ENCODE measurements around the gene CFAP74. TPM values are rescaled to one million over a fixed set of nuclear protein-coding genes. Genes with fewer than 3 reads are reported as not detected.
"Not testable (repeated sequence)": the region's sequence is repeated elsewhere in the genome, so short reads cannot be mapped to it uniquely, and the experiment has no call there.

Gene CFAP74
- total RNA-seq, 1 donor from 2014 or later = not detected

DNA sequence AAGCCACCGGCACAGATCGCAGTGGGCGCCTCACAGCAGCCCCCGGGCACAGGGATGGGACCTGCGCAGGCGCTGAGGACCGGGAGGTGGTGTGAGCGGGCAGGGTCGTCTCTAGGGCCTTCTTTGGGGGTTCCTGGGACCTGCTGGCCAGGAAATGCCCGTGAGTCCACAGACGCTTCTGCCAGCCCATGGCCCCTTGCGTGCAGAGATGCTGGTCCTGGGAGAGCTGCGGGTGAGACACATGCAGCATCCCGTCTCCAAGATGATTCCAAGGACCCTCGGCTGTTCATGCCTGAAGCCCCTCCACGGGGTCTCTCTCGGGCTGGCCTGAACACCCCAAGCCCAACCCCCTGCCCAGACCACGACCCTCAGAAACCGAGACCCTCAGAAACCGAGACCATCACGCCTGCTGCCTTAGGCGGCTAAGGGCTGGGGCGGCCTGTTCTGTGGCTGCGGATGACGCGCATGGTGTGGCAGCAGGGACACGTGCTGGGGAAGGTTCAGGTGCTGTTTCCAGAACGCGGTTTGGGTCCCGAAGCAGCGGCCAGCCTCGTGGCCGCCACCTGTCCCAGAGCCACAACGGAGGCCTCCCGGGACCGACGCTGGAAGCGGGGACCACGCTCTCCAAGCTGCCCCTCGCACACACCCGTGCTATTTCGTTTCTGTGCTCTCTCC lies 23.0 kb downstream of the CFAP74 start:
- H3K27me3 Mint-ChIP-seq = peaks cover under 1% of the 10 kb centered on the region
- H3K4me1 Mint-ChIP-seq = no peaks in the 10 kb centered on the region
- no peak for DNase-seq
- H3K36me3 Mint-ChIP-seq (ENCODE audit: low read depth) = no peaks in the 10 kb centered on the region
- ChIA-PET CTCF (no interaction called here), POLR2A (no interaction called here)
- no peaks in the 10 kb centered on the region for H3K9me3 Mint-ChIP-seq
- no peak overlapping the region for H3K27ac Mint-ChIP-seq
- no peak overlapping the region for H3K4me3 Mint-ChIP-seq
- no peak for ATAC-seq (ENCODE audit: low read depth)
- intact Hi-C loops (cut with micrococcal nuclease) = no loop called here
- TF ChIP-seq, protein P1, sequence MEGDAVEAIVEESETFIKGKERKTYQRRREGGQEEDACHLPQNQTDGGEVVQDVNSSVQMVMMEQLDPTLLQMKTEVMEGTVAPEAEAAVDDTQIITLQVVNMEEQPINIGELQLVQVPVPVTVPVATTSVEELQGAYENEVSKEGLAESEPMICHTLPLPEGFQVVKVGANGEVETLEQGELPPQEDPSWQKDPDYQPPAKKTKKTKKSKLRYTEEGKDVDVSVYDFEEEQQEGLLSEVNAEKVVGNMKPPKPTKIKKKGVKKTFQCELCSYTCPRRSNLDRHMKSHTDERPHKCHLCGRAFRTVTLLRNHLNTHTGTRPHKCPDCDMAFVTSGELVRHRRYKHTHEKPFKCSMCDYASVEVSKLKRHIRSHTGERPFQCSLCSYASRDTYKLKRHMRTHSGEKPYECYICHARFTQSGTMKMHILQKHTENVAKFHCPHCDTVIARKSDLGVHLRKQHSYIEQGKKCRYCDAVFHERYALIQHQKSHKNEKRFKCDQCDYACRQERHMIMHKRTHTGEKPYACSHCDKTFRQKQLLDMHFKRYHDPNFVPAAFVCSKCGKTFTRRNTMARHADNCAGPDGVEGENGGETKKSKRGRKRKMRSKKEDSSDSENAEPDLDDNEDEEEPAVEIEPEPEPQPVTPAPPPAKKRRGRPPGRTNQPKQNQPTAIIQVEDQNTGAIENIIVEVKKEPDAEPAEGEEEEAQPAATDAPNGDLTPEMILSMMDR (IDR thresholded peaks at IDR 0.05) = no peak

DNA sequence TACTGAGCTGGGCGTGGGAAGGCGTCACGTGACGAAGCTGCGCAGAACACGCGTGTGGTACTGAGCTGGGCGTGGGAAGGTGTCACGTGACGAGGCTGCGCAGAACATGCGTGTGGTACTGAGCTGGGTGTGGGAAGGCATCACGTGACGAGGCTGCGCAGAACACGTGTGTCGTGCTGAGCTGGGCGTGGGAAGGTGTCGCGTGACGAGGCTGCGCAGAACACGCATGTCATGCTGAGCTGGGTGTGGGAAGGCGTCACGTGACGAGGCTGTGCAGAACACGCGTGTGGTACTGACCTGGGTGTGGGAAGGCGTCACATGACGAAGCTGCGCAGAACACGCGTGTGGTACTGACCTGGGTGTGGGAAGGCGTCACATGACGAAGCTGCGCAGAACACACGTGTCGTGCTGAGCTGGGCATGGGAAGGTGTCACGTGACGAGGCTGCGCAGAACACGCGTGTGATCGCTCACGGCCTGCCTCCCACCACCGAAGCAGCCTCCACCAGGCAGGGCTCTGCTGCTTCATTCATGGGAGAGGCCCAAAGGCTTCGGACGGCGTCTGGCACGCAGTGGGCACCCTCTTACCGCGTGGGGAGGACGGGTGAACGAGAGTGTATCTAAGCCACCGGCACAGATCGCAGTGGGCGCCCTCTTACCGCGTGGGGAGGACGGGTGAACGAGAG lies 24.0 kb downstream of the CFAP74 start:
- Mint-ChIP-seq H3K4me3 (no peak overlapping the region), H3K27me3 (peaks cover 4% of the 10 kb centered on the region), H3K27ac (no peak overlapping the region), H3K4me1 (no peaks in the 10 kb centered on the region), H3K36me3 (ENCODE audit: low read depth) (no peaks in the 10 kb centered on the region), H3K9me3 (no peaks in the 10 kb centered on the region)
- ATAC-seq (ENCODE audit: low read depth) (no peak), DNase-seq (no peak)
- intact Hi-C loops (cut with micrococcal nuclease) = no loop called here
- ChIA-PET CTCF (no interaction called here), POLR2A (no interaction called here)
- TF ChIP-seq, protein P1 (IDR thresholded peaks at IDR 0.05) = no peak

DNA sequence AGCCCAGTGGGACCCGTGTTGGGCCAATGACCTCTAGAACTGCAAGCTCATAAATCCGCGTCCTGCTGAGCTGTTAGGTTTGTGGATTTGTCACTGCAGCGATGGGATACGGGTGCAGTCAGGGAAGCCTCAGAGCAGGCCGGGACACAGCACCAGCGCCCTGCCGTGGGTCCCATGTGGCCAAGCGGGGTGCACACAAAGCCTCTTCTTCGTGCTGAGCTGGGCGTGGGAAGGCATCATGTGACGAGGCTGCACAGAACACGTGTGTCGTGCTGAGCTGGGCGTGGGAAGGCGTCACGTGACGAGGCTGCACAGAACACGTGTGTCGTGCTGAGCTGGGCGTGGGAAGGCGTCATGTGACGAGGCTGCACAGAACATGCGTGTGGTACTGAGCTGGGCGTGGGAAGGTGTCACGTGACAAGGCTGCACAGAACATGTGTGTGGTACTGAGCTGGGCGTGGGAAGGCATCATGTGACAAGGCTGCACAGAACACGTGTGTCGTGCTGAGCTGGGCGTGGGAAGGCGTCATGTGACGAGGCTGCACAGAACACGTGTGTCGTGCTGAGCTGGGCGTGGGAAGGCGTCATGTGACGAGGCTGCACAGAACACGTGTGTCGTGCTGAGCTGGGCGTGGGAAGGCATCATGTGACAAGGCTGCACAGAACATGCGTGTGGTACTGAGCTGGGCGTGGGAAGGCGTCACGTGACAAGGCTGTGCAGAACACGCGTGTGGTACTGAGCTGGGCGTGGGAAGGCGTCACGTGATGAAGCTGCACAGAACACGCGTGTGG lies 24.7 kb downstream of the CFAP74 start:
- POLR2A ChIA-PET; DNase-seq; H3K27ac Mint-ChIP-seq; H3K4me1 Mint-ChIP-seq; ATAC-seq (ENCODE audit: low read depth); H3K4me3 Mint-ChIP-seq; CTCF ChIA-PET; H3K9me3 Mint-ChIP-seq; intact Hi-C loops (cut with micrococcal nuclease); H3K36me3 Mint-ChIP-seq (ENCODE audit: low read depth); H3K27me3 Mint-ChIP-seq: not testable (repeated sequence)

DNA sequence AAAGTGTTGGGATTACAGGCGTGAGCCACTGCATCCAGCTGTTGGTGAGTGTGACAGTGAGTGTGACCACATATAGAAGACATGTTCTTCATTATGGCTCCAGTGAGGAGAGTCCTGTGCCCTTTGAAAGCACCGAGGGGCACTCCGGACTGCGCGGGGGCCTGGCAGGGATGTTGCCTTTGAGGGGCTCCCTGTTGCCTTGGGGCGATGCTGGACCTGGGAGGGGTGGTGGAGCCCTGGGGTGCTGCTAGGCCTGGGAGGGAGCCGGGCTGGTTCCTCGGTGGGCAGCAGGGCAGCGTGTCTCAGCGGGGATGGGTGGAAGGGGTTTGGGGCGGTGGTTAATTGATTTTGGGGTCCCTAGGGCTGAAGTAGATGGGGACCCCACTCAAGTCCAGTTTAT lies 25.5 kb downstream of the CFAP74 start:
- ChIA-PET CTCF (no interaction called here), POLR2A (no interaction called here)
- Mint-ChIP-seq H3K9me3 (no peaks in the 10 kb centered on the region), H3K27me3 (peaks cover 8% of the 10 kb centered on the region), H3K36me3 (ENCODE audit: low read depth) (no peaks in the 10 kb centered on the region), H3K4me1 (no peaks in the 10 kb centered on the region), H3K4me3 (no peak overlapping the region), H3K27ac (no peak overlapping the region)
- intact Hi-C loops (cut with micrococcal nuclease) = no loop called here
- TF ChIP-seq, protein P1 (IDR thresholded peaks at IDR 0.05) = no peak
- ATAC-seq (ENCODE audit: low read depth) (no peak), DNase-seq (no peak)

DNA sequence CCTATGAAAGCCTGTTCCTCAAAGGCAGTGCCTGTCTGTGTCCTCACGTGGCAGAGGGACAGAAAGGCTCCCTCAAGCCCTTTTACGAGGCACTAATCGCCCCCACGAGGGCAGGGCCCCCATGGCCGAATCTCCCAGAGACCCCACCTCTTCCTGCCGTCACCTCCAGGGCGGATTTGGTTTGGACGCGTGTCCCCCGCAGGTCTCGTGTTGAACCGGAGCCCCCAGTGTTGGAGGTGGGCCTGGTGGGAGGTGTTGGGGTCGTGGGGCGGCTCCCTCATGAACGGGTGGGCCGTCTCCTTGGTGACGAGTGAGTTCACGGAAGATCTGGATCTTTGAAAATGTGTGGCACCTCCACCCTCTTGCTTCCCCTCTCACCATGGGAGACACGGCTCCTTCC lies 27.6 kb downstream of the CFAP74 start:
- H3K4me3 Mint-ChIP-seq = no peak overlapping the region
- TF ChIP-seq, protein P1 (IDR thresholded peaks at IDR 0.05) = no peak
- H3K27ac Mint-ChIP-seq = no peak overlapping the region
- H3K36me3 Mint-ChIP-seq (ENCODE audit: low read depth) = no peaks in the 10 kb centered on the region
- H3K4me1 Mint-ChIP-seq = no peaks in the 10 kb centered on the region
- H3K27me3 Mint-ChIP-seq = peaks cover 9% of the 10 kb centered on the region
- CTCF ChIA-PET = no interaction called here
- intact Hi-C loops (cut with micrococcal nuclease) = no loop called here
- DNase-seq (no peak), ATAC-seq (ENCODE audit: low read depth) (no peak)
- H3K9me3 Mint-ChIP-seq = no peaks in the 10 kb centered on the region
- POLR2A ChIA-PET = no interaction called here

Data from activated B cell treated with CpG ODN at 0.5 μM for 24 hours (primary cell).